ENCODE results near the gene IPO5.
"Not testable (repeated sequence)": the region's sequence is repeated elsewhere in the genome, so short reads cannot be mapped to it uniquely, and the experiment has no call there.

Gene IPO5

DNA sequence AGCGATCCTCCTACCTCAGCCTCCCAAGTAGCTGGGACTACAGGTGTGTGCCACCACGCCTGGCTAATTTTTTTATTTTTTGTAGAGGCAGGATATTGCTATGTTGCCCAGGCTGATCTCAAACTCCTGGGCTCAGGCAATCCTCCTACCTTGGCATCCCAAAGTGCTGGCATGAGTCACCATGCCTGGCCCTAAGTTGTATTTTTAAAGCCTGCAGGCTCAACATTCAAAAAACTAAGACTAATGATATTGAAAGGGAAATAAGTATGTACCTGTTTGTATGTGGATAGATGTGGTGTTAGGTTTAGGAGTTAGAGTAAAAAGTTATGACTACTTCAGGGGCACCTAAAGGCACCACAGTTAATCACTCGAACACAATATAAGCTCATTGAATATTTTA is 5.4 kb upstream of the IPO5 start:
- WGBS, 2 experiments (ENCODE audit: insufficient coverage in 2 of 2) = 80 to 90% methylated on average over 1 to 2 of the region's 3 CpGs
- no peak overlapping the region for H3K27ac ChIP-seq (ENCODE audit: low read depth, low read length, severe bottlenecking)

GRCh38 chr13:97949316-97949715 is 4.2 kb upstream of the IPO5 start:
- H3K4me1 ChIP-seq (ENCODE audit: control insufficient read depth, insufficient read depth, low read length, poor library complexity, severe bottlenecking); H3K9me3 ChIP-seq (ENCODE audit: control insufficient read depth, low read length); H3K27ac ChIP-seq (ENCODE audit: low read depth, low read length, severe bottlenecking); H3K4me3 ChIP-seq (ENCODE audit: extremely low read depth, insufficient read depth, low read length, poor library complexity, severe bottlenecking); H3K36me3 ChIP-seq (ENCODE audit: control insufficient read depth, insufficient read depth, low read length): not testable (repeated sequence)
- WGBS, 2 experiments (ENCODE audit: insufficient coverage in 2 of 2) = 88 to 93% methylated on average over 5 of the region's 5 CpGs

More for the DNA sequence above, 5.4 kb upstream of the IPO5 start:
- Histone ChIP-seq H3K4me3 (ENCODE audit: extremely low read depth, insufficient read depth, low read length, poor library complexity, severe bottlenecking) (no peak overlapping the region), H3K4me1 (ENCODE audit: control insufficient read depth, insufficient read depth, low read length, poor library complexity, severe bottlenecking) (peaks cover 7% of the 10 kb centered on the region), H3K36me3 (ENCODE audit: control insufficient read depth, insufficient read depth, low read length) (no peaks in the 10 kb centered on the region), H3K9me3 (ENCODE audit: control insufficient read depth, low read length) (peaks cover 6% of the 10 kb centered on the region)

- Histone ChIP-seq H3K9me3 (ENCODE audit: control insufficient read depth, low read length) (peaks cover 3% of the 10 kb centered on the region), H3K36me3 (ENCODE audit: control insufficient read depth, insufficient read depth, low read length) (no peaks in the 10 kb centered on the region), H3K27ac (ENCODE audit: low read depth, low read length, severe bottlenecking) (no peak overlapping the region), H3K4me3 (ENCODE audit: extremely low read depth, insufficient read depth, low read length, poor library complexity, severe bottlenecking) (no peak overlapping the region), H3K4me1 (ENCODE audit: control insufficient read depth, insufficient read depth, low read length, poor library complexity, severe bottlenecking) (peaks cover 7% of the 10 kb centered on the region)
- WGBS, 2 experiments (ENCODE audit: insufficient coverage in 2 of 2) = 92% methylated on average over 3 of the region's 4 CpGs
Observed at GRCh38 chr13:97951376-97951775, 2.1 kb upstream of the IPO5 start.

GRCh38 chr13:97952831-97953230 is 644 bp upstream of the IPO5 start:
- not testable (repeated sequence) for H3K4me3 ChIP-seq (ENCODE audit: extremely low read depth, insufficient read depth, low read length, poor library complexity, severe bottlenecking); H3K4me1 ChIP-seq (ENCODE audit: control insufficient read depth, insufficient read depth, low read length, poor library complexity, severe bottlenecking); H3K27ac ChIP-seq (ENCODE audit: low read depth, low read length, severe bottlenecking); H3K36me3 ChIP-seq (ENCODE audit: control insufficient read depth, insufficient read depth, low read length); H3K9me3 ChIP-seq (ENCODE audit: control insufficient read depth, low read length)
- 85 to 100% methylated on average over 2 of the region's 4 CpGs for WGBS, 2 experiments (ENCODE audit: insufficient coverage in 2 of 2)

GRCh38 chr13:97961340-97961739 is 7.9 kb downstream of the IPO5 start:
- Histone ChIP-seq H3K9me3 (ENCODE audit: control insufficient read depth, low read length) (no peaks in the 10 kb centered on the region), H3K27ac (ENCODE audit: low read depth, low read length, severe bottlenecking) (no peak overlapping the region), H3K4me1 (ENCODE audit: control insufficient read depth, insufficient read depth, low read length, poor library complexity, severe bottlenecking) (no peaks in the 10 kb centered on the region), H3K36me3 (ENCODE audit: control insufficient read depth, insufficient read depth, low read length) (no peaks in the 10 kb centered on the region), H3K4me3 (ENCODE audit: extremely low read depth, insufficient read depth, low read length, poor library complexity, severe bottlenecking) (no peak overlapping the region)
- 86 to 93% methylated on average over 5 to 6 of the region's 6 CpGs for WGBS, 2 experiments (ENCODE audit: insufficient coverage in 2 of 2)

DNA sequence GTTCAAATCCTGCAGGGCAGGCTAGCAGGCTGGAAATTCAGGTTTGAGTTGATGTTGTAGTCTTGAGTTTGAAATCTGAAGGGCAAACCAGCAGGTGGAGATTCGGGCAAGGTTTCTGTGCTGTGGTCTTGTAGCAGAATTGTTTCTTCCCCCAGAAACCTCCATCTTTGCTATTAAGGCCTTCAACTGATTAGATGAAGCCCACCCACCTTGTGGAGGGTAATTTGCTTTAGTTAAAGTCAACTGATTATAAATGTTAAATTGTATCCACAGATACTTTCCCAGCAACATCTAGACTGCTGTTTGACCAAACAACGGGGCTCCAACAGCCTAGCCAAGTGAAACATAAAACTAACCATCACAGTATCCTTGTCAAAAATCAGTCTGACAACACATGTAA is 9.4 kb downstream of the IPO5 start:
- no peak overlapping the region for H3K27ac ChIP-seq (ENCODE audit: low read depth, low read length, severe bottlenecking)
- WGBS, 2 experiments (ENCODE audit: insufficient coverage in 2 of 2) = 100% methylated on average over 1 of the region's 2 CpGs; no CpG with 5 or more reads in 1 of the 2 experiments
- no peaks in the 10 kb centered on the region for H3K9me3 ChIP-seq (ENCODE audit: control insufficient read depth, low read length)
- H3K4me3 ChIP-seq (ENCODE audit: extremely low read depth, insufficient read depth, low read length, poor library complexity, severe bottlenecking) = no peak overlapping the region
- no peaks in the 10 kb centered on the region for H3K36me3 ChIP-seq (ENCODE audit: control insufficient read depth, insufficient read depth, low read length)
- H3K4me1 ChIP-seq (ENCODE audit: control insufficient read depth, insufficient read depth, low read length, poor library complexity, severe bottlenecking) = no peaks in the 10 kb centered on the region

- Histone ChIP-seq H3K4me1 (ENCODE audit: control insufficient read depth, insufficient read depth, low read length, poor library complexity, severe bottlenecking) (no peaks in the 10 kb centered on the region), H3K36me3 (ENCODE audit: control insufficient read depth, insufficient read depth, low read length) (no peaks in the 10 kb centered on the region), H3K4me3 (ENCODE audit: extremely low read depth, insufficient read depth, low read length, poor library complexity, severe bottlenecking) (no peak overlapping the region), H3K27ac (ENCODE audit: low read depth, low read length, severe bottlenecking) (no peak overlapping the region), H3K9me3 (ENCODE audit: control insufficient read depth, low read length) (no peaks in the 10 kb centered on the region)
Observed at GRCh38 chr13:97967226-97967625, 13.8 kb downstream of the IPO5 start.

DNA sequence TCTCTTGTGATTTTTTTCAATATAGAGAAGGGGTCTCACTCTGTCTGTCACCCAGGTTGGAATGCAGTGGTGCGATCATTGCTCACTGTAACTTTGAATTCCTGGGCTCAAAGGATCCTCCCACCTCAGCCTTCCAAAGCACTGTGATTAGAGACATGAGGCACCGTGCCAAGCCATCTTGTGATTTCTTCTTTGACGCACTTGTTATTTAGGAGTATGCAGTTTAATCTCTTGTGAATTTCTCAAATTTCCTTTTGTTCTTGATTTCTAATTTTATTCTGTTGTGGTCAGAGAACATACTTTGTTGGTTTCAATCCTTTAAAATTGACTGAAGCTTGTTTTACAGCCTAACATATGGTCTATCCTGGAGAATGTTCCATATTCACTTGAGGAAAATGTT is 14.5 kb downstream of the IPO5 start:
- H3K9me3 ChIP-seq (ENCODE audit: control insufficient read depth, low read length) = no peaks in the 10 kb centered on the region
- 100% methylated on average over 1 of the region's 3 CpGs for WGBS, 2 experiments (ENCODE audit: insufficient coverage in 2 of 2)
- no peaks in the 10 kb centered on the region for H3K4me1 ChIP-seq (ENCODE audit: control insufficient read depth, insufficient read depth, low read length, poor library complexity, severe bottlenecking)
- H3K27ac ChIP-seq (ENCODE audit: low read depth, low read length, severe bottlenecking) = no peak overlapping the region
- no peak overlapping the region for H3K4me3 ChIP-seq (ENCODE audit: extremely low read depth, insufficient read depth, low read length, poor library complexity, severe bottlenecking)
- H3K36me3 ChIP-seq (ENCODE audit: control insufficient read depth, insufficient read depth, low read length) = no peaks in the 10 kb centered on the region

GRCh38 chr13:97971519-97971918 is 18.0 kb downstream of the IPO5 start:
- no peaks in the 10 kb centered on the region for H3K9me3 ChIP-seq (ENCODE audit: control insufficient read depth, low read length)
- peaks cover 2% of the 10 kb centered on the region for H3K4me1 ChIP-seq (ENCODE audit: control insufficient read depth, insufficient read depth, low read length, poor library complexity, severe bottlenecking)
- no peak overlapping the region for H3K27ac ChIP-seq (ENCODE audit: low read depth, low read length, severe bottlenecking)
- no peak overlapping the region for H3K4me3 ChIP-seq (ENCODE audit: extremely low read depth, insufficient read depth, low read length, poor library complexity, severe bottlenecking)
- 94 to 100% methylated on average over 2 to 4 of the region's 5 CpGs for WGBS, 2 experiments (ENCODE audit: insufficient coverage in 2 of 2)
- H3K36me3 ChIP-seq (ENCODE audit: control insufficient read depth, insufficient read depth, low read length) = no peaks in the 10 kb centered on the region

- Histone ChIP-seq H3K9me3 (ENCODE audit: control insufficient read depth, low read length) (no peaks in the 10 kb centered on the region), H3K36me3 (ENCODE audit: control insufficient read depth, insufficient read depth, low read length) (no peaks in the 10 kb centered on the region), H3K4me1 (ENCODE audit: control insufficient read depth, insufficient read depth, low read length, poor library complexity, severe bottlenecking) (peaks cover 2% of the 10 kb centered on the region), H3K27ac (ENCODE audit: low read depth, low read length, severe bottlenecking) (no peak overlapping the region), H3K4me3 (ENCODE audit: extremely low read depth, insufficient read depth, low read length, poor library complexity, severe bottlenecking) (no peak overlapping the region)
- WGBS, 2 experiments (ENCODE audit: insufficient coverage in 2 of 2) = 57 to 83% methylated on average over 1 of the region's 2 CpGs
Observed at GRCh38 chr13:97974773-97975172, 21.3 kb downstream of the IPO5 start.

DNA sequence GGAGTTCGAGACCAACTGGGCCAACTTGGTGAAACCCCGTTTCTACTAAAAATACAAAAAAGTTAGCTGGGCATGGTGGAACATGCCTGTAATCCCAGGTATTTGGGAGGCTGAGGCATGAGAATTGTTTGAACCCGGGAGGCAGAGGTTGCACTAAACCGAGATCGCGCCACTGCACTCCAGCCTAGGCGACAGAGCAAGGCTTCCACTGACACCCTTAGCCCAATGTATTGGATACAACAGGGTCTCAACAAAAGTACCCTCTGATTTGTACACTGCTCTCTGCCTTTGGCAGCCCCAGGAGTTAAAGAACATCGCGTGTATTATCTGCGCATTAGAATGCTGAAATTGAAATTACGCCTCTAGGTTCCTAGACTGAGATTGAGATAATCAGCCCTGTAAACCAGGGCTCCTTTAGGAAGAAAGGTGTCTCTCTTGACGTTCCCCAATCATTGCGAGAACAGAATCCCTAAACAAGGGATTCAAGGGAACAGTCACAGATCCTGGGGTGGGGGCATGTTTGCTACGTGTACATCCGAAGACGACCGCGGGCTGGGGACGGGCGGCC is 21.9 kb downstream of the IPO5 start:
- peaks cover 2% of the 10 kb centered on the region for H3K4me1 ChIP-seq (ENCODE audit: control insufficient read depth, insufficient read depth, low read length, poor library complexity, severe bottlenecking)
- 32 to 38% methylated on average over 18 to 20 of the region's 20 CpGs for WGBS, 2 experiments (ENCODE audit: insufficient coverage in 2 of 2)
- peak overlapping the region; percentile 52 for H3K4me3 ChIP-seq (ENCODE audit: extremely low read depth, insufficient read depth, low read length, poor library complexity, severe bottlenecking)
- peak overlapping the region; percentile 96 for H3K27ac ChIP-seq (ENCODE audit: low read depth, low read length, severe bottlenecking)
- no peaks in the 10 kb centered on the region for H3K9me3 ChIP-seq (ENCODE audit: control insufficient read depth, low read length)
- peaks cover 3% of the 10 kb centered on the region for H3K36me3 ChIP-seq (ENCODE audit: control insufficient read depth, insufficient read depth, low read length)
